HG03025 (cell line): ENCODE data around the gene ECM2.
"Not testable (repeated sequence)": the region's sequence is repeated elsewhere in the genome, so short reads cannot be mapped to it uniquely, and the experiment has no call there.

Experiments used
- ATAC-seq: cut with Tn5 transposase; IDR thresholded peaks from one replicate; pipeline ENCODE4 v1.9.1; 2021; ENCODE audit warnings: mild to moderate bottlenecking, moderate library complexity; ENCODE audit not compliant: unreplicated experiment, low FRiP score

Gene ECM2

DNA sequence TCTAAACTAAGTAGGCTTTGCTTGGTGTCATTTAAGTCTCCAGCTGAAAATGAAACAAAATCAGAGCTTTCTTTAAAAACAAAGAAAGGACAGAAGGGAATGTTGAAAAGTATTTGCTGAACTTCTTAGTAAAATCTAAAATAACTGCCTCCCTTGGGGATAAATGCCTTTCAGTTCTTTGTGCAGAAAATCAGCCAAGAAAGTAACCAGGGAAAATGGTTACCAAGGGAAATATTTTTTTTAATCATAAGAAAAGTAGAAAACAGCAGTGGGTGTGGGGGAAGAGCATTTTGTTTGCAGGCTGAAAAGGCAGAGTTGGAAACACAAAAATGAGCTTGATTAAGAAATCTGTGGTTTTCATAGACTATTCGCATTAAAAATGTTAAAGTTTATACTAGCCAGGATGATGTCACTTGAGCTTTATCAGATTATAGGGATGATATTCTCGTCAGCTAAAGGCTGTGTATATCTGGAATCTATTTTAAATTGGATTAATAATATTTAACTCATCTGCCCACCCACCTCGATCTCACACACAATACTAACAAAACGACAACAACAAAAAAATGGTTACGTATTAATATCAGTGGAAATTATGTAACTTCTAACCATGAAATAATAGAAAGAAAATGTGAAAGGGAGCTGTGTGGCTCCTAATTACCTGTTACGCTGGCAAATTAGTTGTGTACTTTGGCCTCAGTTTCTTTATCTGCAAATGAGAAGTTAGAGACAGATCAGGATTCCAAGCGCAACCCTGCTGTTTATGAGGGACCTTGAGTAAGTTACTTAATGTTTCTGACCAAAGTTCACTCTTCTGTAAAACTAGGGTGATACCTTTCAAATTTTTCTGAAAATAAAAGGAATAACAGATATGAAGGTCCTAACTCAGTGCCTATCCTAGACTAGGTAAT lies at the start of gene ECM2:
Gene ECM2 (minus strand): TSS at position 51 of the 911 bp plus-strand sequence. CDS start 13,124 bp downstream, outside the sequence.
- ATAC-seq = no peak

- no peak for ATAC-seq
Measured at GRCh38 chr9:92576175-92576574, 40.4 kb upstream of the ECM2 start.

GRCh38 chr9:92573612-92574011 lies 37.8 kb upstream of the ECM2 start:
- not testable (repeated sequence) for ATAC-seq

DNA sequence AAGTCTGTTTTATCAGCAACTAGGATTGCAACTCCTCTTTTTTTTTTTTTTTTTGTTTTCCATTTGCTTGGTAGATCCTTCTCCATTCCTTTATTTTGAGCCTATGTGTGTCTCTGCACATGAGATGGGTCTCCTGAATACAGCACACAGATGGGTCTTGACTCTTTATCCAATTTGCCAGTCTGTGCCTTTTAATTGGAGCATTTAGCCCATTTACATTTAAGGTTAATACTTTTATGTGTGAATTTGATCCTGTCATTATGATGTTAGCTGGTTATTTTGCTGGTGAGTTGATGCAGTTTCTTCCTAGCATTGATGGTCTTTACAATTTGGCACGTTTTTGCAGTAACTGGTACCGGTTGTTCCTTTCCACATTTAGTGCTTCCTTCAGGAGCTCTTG lies 36.1 kb upstream of the ECM2 start:
- not testable (repeated sequence) for ATAC-seq

DNA sequence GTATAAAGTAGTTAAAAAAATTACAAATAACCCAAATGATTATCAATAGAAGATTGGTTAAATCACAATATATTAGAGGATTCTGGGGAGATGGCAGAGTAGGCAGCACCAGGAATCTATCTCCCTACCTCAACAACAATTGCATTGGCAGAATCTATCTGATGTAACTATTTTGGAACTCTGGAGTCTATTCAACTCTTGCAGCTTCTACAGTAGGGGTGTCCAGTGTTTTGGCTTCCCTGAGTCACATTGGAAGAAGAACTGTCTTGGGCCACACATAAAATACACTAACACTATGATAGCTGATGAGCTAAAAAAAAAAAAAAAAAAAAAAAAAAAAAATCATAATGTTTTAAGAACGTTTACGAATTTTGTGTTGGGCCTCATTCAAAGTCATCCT lies 29.2 kb upstream of the ECM2 start:
- no peak for ATAC-seq

DNA sequence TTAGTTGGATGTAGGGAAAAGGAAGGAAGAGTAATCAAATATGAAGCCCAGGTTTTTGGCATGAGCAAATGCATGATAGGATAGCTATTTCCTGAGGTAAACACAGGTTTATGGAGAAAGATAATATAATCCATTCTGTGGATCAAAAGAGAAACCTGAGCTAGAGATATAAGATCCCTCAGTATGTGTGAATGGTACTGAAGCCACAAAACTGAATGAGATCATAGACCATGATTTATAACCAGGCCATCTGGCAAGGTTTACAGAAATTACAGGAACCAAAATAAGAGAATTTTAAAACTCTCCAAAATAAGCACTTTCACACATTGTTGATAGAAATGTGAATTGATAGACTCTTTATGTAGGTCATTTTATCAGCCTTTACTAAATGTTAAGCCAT lies 28.7 kb upstream of the ECM2 start:
- no peak for ATAC-seq

GRCh38 chr9:92563116-92564100 lies 27.6 kb upstream of the ECM2 start:
- ATAC-seq = no peak

GRCh38 chr9:92562461-92562967 lies 26.7 kb upstream of the ECM2 start:
- ATAC-seq = no peak

GRCh38 chr9:92561374-92562330 lies 25.9 kb upstream of the ECM2 start:
- no peak for ATAC-seq

DNA sequence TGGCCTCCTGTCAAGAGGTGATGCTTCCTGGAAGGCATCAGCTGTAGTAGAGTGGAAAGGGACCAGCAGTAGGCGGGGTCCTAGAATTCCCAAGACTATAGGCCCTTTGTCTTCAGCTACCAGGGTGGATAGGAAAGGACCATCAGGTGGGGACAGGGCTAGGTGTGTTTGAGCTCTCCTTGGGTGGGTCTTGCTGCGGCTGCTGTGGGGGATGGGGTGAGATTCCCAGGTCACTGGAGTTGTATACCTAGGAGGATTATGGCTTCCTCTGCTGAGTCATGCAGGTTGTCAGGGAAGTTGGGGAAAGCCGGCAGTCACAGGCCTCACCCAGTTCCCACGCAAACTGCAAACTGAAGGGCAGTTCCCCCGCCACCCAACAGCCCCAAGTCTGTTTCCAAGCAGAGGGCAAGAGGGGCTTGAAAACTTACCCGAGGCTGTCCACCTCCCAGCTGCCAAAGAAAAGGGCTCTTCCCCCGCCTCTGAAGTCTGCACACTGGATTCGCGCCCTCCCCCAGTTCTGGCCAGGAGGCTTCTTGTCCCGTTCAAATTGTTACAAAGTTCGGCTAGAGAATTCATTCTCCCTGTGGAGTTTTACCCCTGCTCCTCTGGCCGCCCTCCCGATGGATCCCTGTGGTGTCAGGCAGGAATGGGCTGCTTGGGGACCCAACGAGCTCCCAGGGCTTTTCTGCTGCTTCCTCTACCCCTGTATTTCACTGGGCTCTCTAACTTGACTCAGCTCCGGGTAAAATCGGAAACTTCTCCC lies 23.0 kb upstream of the ECM2 start:
- ATAC-seq = no peak

- ATAC-seq = no peak
Measured at GRCh38 chr9:92550765-92551164, 15.0 kb upstream of the ECM2 start.

DNA sequence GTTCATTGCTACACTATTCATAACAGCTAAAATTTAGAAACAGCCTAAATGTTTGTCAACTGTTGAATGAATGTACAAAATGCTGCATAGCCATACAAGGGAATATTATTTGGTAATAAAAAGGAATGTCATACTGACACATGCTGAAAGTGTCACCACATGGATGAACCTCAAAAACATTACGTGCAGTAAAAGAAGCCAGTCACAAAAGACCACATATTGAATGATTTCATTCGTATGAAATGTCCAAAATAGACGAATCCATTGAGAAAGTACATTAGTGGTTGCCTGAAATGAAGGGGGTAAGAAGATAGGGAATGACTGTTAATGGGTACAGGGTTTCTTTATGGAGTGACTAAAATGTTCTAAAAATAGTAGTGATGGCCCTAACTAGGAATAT lies 11.6 kb upstream of the ECM2 start:
- no peak for ATAC-seq

DNA sequence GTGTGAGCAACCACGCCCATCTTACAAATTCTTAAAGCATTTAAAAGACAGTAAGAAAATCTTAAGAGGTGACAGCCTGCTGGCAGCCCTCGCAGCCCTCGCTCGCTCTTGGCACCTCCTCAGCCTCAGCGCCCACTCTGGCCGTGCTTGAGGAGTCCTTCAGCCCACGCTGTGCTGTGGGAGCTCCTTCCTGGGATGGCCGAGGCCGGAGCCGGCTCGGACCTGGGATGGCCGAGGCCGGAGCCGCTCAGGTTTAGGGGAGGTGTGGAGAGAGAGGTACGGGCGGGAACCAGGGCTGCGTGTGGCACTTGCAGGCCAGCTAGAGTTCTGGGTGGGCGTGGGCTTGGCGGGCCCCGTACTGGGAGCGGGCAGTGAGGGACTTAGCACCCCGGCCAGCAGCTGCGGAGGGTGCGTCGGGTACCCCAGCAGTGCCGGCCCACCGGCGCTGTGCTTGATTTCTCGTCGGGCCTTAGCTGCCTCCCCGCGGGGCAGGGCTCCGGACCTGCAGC lies 9.3 kb upstream of the ECM2 start:
- ATAC-seq = no peak

GRCh38 chr9:92543972-92544371 lies 8.2 kb upstream of the ECM2 start:
- no peak for ATAC-seq

- ATAC-seq = no peak
Measured at GRCh38 chr9:92538541-92538940, 2.8 kb upstream of the ECM2 start.

DNA sequence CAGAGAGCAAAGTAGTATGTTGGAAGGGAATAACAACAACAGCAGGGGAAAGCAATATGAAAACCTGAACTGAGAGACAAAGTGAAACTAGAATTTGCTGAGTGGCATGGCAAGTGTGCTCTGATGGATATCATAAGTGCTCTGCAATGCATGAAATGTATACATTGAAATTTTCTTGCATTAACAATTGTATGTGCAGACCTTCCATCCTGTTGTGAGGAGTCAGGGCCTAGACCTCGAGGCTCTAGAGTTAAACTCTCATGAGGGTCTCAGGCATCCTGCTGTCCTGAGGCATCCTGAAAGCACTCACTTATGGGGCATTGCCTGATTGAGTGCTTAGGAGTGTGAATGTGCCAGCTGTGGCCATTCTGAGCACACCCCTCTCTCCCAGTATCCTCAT lies 1.1 kb downstream of the ECM2 start:
- ATAC-seq = no peak

DNA sequence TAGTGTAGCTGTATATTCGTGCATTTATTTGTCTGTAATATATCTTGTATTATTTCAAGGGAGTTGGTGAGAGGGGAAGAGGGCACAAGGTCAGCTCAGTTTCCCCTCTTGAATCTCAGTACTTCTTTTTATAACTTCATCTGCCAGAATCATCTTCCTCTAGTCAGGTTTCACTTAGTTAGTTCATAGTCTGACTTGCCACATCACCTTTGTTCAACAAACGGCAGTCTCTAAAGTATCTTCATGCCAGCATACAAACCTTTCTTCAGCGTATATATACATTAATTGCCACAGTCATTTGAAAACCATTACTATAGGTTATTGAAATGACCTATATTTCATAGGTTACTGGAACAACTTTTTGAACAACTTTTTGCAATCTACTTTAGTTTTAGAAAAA lies 1.6 kb downstream of the ECM2 start:
- no peak for ATAC-seq

GRCh38 chr9:92530893-92531292 lies 4.9 kb downstream of the ECM2 start:
- ATAC-seq = no peak

DNA sequence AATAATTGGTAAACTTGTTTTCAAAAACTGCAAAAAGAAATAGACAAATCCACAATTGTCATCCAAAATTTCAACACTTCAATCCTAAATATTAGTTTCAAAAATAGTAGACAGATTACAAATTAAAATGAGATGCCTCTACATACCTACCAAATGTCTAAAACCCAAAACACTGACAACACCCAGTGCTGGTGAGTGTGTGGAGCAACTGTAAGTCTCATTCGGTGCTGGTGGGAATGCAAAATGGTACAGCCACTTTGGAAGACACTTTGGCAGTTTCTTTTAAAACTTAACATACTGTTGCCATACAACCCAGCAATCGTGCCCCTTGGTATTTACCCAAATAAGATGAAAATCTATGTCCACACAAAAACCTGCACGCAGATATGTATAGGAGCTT lies 6.7 kb downstream of the ECM2 start:
- no peak for ATAC-seq
